CD1c-positive myeloid dendritic cell (primary cell): ENCODE results near the gene ADK.
"Not testable (repeated sequence)": the region's sequence is repeated elsewhere in the genome, so short reads cannot be mapped to it uniquely, and the experiment has no call there.

Experiments
- DNase-seq: peaks from one replicate; pipeline ENCODE4 v3.0.0-alpha.2; 2016; ENCODE audit errors: extremely low spot score

Gene ADK

GRCh38 chr10:74179111-74179710 lies 28.2 kb downstream of the ADK start:
- no peak for DNase-seq

- no peak for DNase-seq
Observed at GRCh38 chr10:74186678-74187077, 35.7 kb downstream of the ADK start.

DNA sequence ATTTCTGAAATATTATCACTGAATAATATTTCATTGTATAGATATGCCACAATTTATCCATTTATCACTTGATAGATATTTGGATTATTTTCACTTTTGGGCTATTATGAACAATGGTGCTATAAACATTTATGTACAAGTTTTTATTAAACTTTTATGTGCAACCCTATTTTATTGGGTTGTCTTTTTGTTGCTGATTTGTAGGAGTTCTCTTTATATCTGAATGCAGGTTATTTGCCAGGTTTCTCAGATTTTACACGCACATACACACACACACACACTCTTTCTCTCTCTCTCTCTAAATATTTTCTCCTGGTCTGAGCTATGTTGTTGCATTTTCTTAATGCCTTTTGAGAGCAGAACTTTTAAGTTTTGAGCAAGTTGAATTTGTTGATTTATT lies 36.2 kb downstream of the ADK start:
- no peak for DNase-seq

DNA sequence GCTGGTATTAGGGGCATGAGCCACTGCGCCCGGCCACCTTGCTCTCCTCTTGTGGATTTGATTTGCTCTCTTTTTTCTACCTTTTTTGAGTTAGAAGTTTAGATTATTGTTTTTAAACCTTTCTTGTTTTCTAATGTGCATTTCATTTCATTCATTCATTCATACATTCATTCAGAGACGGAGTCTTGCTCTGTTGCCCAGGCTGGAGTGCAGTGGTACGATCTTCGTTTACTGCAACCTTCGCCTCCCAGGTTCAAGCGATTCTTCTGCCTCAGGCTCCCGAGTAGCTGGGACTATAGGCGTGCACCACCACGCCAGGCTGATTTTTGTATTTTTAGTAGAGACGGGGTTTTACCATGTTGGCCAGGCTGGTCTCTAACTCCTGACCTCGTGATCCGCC lies 37.6 kb downstream of the ADK start:
- DNase-seq = not testable (repeated sequence)

GRCh38 chr10:74189999-74190421 lies 39.0 kb downstream of the ADK start:
- DNase-seq = peak; percentile 66

- no peak for DNase-seq
Observed at GRCh38 chr10:74190494-74190893, 39.5 kb downstream of the ADK start.

GRCh38 chr10:74194545-74194944 lies 43.5 kb downstream of the ADK start:
- DNase-seq = no peak

DNA sequence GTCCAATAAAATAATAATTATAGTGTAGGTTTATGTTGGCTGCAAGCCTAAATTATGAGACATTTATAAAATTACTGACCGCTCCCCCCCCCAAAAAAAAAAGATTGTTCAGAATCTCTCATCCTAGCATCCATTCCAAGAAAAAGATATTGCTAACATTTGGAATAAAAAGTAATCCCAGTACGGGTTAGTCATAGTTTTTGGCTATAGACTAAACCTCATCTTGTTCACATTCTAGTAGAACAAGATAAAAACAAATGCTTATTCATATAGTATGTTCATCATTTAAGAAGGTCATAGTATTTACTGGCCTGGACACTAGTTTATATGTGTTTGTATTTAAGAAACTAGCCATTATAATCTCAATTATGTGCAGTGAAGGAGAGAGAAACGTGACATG lies 44.0 kb downstream of the ADK start:
- DNase-seq = no peak

- no peak for DNase-seq
Observed at GRCh38 chr10:74199315-74199714, 48.3 kb downstream of the ADK start.

- no peak for DNase-seq
Observed at GRCh38 chr10:74202356-74202755, 51.3 kb downstream of the ADK start.

GRCh38 chr10:74206746-74207145 lies 55.7 kb downstream of the ADK start:
- DNase-seq = no peak

DNA sequence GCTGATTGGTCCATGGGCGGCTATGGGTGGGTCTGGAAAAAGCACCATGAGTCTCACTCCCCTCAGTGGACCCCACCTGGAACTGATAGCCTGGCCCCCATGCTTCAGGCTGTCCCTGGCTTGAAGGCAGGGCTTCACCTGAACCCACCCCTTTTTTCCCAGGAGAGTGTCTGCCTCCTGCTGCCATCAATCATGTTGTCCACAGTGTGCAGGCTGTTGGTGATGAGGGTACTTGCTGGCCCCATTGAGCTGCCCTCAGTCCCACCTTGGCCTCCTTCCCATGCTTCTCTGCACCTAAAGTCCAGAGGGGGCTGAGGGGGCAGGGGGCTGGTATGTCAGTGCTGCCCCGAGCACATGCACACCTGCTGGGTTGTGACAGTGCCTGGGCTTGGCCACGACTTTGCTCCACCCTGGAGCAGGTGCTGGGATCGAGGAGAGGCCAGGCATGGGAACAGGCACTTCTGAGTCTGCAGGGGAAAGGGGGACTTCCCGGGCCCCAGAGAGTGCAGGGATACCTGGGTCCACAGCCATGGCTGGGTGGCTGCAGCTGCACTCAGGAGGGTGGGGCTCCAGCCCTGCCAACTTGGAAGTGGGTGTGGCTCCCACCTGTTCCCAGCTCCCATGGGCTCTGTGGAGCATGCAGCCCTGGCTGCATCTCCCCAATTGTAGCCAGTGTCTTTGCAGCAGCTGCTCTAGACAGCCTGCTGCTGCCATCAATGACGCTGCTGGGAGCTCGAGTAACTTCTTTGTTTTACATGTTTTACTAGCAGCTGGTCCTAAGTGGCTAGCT lies 56.9 kb downstream of the ADK start:
- DNase-seq = no peak

DNA sequence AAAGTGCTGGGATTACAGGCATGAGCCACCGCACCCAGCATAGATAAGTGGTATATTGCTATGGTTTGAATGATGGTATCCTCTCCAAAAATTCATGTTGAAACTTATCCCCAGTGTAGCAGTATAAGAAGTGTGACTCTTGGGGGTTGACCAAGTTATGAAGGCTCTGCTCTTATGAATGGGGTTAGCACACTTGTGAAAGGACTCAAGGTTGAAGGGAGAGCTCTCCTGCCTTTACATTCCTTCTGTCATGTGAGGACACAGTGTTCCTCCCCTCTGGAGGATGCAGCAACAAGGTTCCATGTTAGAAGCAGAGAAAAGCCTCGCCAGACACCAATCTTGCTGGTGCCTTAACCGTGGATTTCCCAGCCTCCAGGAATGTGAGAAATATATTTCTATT lies 58.0 kb downstream of the ADK start:
- DNase-seq = no peak

GRCh38 chr10:74213019-74213418 lies 62.0 kb downstream of the ADK start:
- no peak for DNase-seq

DNA sequence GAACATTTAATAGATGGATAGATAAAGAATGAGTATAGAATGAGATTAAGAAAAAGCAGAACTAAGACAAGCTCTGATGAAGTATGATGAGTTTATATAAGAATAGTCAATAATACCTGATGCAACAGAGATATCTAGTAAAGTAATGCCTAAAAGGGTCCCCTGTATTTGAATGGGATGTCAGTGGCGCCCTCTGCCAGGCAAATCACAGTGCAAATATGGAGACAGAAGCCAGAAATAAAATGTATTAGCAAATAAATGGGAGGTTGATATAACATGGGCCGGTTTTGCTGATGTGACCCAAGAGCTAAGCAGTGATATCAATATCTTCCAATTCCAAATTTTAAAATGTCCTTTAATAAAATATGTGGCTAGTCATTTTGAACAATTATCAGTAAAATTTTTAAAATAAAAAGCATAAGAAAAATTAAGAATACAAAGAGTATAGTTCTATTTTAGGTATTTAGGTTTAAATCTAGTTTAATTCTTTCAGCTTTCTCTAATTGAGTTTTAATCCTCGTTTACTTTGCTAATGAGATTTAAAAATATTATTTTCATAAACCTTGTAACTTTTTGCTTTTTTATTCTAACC lies 62.6 kb downstream of the ADK start:
- DNase-seq = peak; percentile 45

- DNase-seq = not testable (repeated sequence)
Observed at GRCh38 chr10:74217110-74217509, 66.1 kb downstream of the ADK start.

- DNase-seq = not testable (repeated sequence)
Observed at GRCh38 chr10:74222467-74222866, 71.4 kb downstream of the ADK start.

DNA sequence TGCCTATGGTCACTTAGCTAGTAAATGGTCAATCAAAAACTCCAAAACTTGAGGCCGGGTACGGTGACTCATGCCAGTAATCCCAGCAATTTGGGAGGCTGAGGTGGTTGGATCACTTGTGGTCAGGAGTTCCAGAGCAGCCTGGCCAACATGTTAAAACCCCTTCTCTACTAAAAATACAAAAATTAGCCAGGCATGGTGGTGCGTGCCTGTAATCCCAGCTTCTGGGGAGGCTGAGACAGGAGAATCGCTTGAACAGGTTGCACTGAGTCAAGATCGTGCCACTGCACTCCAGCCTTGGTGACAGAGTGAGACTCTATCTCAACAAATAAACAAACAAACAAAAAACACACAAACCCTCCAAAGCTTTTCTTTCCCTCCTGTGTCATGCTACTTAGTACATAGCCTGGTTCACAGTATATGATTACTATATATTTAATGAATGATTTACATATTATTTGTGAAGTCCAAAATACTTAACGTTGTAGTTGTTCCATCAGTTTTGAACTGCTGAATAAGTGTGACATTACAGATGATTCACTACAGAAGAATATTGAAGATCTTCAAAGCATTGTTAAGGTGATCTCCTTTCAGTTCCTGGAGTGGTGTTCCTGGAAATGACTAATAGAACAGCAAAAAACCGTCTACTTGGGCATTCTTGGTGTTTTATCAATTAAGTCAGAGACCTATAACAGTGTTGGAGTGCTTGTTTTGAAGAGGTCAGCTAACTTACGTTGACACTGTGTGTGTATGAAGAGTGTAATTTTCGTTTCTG lies 72.9 kb downstream of the ADK start:
- no peak for DNase-seq

DNA sequence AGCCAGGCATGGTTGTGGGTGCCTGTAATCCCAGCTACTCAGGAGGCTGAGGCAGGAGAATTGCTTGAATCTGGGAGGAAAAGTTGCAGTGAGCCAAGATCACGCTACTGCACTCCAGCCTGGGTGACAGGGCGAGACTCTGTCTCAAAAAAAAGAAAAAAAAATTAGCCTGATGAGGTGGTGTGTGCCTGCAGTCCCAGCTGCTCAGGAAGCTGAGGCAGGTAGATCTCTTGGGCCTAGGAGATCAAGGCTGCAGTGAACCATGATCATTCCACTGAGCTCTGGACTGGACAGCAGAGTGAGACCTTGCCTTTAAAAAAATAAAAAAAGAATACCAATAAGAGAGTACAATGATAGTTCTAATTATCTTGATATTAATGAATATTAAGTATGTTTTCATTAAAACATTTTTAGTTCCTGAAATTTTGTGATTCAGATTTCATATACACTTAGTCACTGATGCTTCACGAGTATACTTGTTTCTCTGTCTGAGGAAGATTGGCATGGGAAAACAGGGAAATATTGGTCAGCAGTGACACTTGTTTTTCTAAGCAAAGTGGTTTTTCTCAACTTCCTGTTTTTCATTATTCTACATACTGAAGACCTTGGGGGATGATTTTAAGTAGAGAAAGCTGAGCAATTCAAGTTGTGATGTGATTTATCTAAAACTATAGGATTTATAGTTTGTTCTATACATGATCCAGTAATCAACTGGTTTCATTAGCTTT lies 76.8 kb downstream of the ADK start:
- DNase-seq = peak; percentile 85

DNA sequence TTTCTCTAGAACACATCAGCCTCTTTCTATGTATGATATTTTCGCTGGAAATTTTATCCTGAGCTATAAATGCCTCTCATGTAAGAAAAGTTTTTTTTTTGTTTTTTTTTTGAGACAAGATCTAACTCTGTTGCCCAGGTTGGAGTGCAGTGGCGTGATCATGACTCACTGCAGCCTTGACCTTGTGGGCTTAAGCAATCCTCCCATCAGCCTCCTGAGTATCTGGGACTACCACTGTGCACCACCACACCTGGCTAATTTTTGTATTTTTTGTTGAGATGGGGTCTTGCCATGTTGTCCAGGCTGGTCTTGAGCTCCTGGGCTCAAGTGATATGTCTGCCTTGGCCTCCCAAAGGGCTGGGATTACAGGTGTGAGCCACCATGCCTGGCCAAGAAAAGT lies 80.4 kb downstream of the ADK start:
- no peak for DNase-seq

GRCh38 chr10:74233281-74233680 lies 82.3 kb downstream of the ADK start:
- no peak for DNase-seq

DNA sequence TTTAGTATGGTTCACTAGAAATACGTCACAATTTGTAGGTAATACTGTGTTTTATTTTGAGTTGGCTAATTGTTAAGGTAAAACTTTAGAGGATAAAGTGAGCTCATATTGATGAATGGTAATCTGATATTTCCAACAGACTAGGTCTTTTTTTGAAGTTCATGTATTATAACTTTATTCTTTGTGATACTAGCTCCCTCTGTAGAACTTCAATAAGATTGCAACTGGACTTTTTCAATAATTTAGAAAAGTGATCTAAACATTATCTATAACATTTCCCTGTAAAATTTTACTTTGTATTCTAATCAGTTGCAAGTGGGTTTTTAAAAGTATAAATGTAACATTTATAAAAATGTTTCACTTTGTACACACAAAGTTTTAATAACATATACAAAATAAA lies 83.5 kb downstream of the ADK start:
- DNase-seq = no peak
